Ovary (tissue), 3 donors: ENCODE results near the gene RBM47.

Experiments used
- CTCF ChIP-seq, 3 donors: fragments of 450-650 bp in 2 of 3; fragments of 200-600 bp in 1 of 3; IDR thresholded peaks; one replicate each; pipeline versions ENCODE4 v1.5.1 to v1.8.0; 2016 to 2022; ENCODE audit warnings: antibody characterized with exemption in 3 of 3, mild to moderate bottlenecking in 1 of 3
- POLR2A ChIP-seq: fragments of 450-650 bp; IDR thresholded peaks from one replicate; pipeline ENCODE4 v1.6.1; 2017; ENCODE audit warnings: antibody characterized with exemption, mild to moderate bottlenecking, moderate library complexity
- donor health status: DM: no; HTN: no; CAD: no.

GRCh38 chr4:40461062-40461461, 168.6 kb downstream of the RBM47 start:
- TF ChIP-seq CTCF (IDR thresholded peaks at IDR 0.05) (no peak), POLR2A (no peak)
